GM03348 (cell line): Measurements from ENCODE around the gene NKD2.
"Not testable (repeated sequence)": the region's sequence is repeated elsewhere in the genome, so short reads cannot be mapped to it uniquely, and the experiment has no call there.

Source experiments
- DNase-seq: peaks from one replicate; pipeline ENCODE4 v3.0.0; 2012; ENCODE audit warnings: low spot score

NKD2 gene

GRCh38 chr5:1008451-1009358 is at the start of gene NKD2:
Gene NKD2 (plus strand): TSS chr5:1008802. CDS start chr5:1009058, 256 bp downstream.
- DNase-seq: peak; percentile 87

GRCh38 chr5:959581-960531 is 48.7 kb upstream of the NKD2 start:
- DNase-seq: no peak

GRCh38 chr5:960551-960950 is 48.1 kb upstream of the NKD2 start:
- DNase-seq: no peak

- no peak for DNase-seq
Observed at GRCh38 chr5:961002-961710, 47.4 kb upstream of the NKD2 start.

- no peak for DNase-seq
Observed at GRCh38 chr5:961711-962240, 46.8 kb upstream of the NKD2 start.

- DNase-seq: no peak
Observed at GRCh38 chr5:962386-962785, 46.2 kb upstream of the NKD2 start.

- no peak for DNase-seq
Observed at GRCh38 chr5:962801-963200, 45.8 kb upstream of the NKD2 start.

- DNase-seq: no peak
Observed at GRCh38 chr5:963310-963672, 45.3 kb upstream of the NKD2 start.

- DNase-seq: peak; percentile 71
Observed at GRCh38 chr5:963673-964531, 44.7 kb upstream of the NKD2 start.

- DNase-seq: peak; percentile 5
Observed at GRCh38 chr5:964821-965220, 43.8 kb upstream of the NKD2 start.

GRCh38 chr5:965604-966344 is 42.8 kb upstream of the NKD2 start:
- no peak for DNase-seq

DNA sequence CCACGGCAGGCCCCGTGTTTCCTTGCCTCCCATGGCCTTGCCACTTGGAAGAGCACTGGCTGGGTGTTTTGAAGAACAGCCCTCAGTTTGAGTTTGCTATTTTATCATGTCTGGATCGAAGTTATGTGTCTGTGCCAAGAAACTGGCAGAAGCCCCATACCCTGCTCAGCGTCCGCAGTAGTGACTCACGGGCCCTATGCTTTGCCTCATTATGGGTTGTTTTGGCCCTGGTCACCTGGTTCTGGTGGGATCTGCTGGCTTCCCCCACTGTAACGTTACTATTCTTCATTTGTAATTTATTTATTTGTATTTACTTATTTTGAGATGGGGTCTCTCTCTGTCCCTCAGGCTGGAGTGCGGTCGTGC is 42.3 kb upstream of the NKD2 start:
- no peak for DNase-seq

DNA sequence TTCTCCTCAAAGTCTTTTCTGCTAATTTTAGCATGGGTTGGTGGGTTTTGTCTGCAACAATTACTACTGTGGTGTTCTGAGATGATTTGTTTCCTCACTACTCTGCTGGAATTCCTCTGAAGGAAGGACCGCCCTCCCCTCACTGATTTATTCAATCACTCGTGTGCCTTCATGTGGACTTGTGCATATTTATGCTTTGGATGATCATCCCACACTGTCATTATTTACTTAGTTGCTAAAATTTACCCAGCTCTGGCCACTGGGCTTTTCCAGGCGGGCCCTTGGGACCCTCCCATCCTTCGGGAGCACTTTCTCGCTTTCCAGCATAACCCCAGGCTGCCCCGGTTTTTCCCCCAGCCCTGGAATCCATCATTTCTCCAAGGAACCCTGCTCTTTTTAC is 41.7 kb upstream of the NKD2 start:
- DNase-seq: no peak

GRCh38 chr5:968881-969280 is 39.7 kb upstream of the NKD2 start:
- no peak for DNase-seq

GRCh38 chr5:969408-969839 is 39.2 kb upstream of the NKD2 start:
- DNase-seq: peak; percentile 80

DNA sequence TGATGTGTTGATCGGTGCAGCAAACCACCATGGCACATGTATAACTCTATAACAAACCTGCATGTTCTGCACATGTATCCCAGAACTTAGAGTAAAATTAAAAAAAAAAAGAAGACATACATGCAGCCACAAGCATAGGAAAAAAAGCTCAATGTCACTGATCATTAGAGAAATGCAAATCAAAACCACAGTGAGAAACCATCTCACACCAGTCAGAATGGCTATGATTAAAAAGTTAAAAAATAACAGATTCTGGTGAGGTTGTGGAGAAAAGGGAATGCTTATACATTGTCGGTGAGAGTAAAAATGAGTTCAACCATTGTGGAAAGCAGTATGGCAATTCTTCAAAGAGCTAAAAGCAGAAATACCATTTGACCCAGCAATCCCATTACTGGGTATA is 36.0 kb upstream of the NKD2 start:
- not testable (repeated sequence) for DNase-seq

DNA sequence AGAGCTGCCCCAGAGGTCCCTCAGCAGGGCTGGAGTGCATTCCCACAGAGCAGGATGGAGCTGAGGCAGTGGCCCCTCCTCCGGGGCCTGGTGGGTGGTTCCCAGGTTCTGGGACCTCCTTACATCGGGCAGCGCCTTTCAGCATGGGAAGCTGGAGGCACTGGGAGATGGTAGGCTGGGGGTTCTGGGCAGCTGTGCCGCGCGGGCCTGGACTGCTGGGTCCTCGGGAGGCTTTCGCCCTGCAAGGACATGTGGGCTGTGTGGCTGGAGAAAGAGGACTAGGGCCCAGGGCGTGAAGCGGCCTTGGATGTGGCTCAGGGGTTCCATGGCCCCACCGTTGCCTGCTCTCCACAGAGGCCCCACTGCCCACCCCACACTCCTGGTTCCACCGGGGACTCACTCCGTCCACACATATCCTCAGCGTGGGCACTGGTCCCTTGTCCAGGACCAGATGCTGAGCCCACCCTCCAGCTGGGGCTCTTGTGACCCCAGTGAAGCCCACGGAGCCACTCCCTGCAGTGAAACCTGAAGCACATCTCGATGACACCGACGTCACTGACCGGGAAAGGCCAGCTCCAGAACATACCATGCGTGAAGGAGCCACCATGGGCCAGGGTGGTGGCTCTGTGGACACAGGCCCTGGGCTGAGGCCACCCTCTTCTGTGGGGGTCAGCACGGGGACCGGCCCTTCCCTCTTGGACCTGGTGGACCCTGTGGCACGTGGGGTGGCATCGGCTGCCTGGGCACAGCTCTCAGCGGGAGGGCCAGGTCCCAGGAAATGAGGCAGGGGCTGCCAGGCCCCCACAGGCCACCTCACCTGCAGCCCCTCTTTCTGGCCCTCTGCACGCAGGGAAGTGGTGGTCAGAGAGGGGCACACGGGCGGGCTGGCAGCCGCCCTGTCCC is 31.5 kb upstream of the NKD2 start:
- no peak for DNase-seq

DNA sequence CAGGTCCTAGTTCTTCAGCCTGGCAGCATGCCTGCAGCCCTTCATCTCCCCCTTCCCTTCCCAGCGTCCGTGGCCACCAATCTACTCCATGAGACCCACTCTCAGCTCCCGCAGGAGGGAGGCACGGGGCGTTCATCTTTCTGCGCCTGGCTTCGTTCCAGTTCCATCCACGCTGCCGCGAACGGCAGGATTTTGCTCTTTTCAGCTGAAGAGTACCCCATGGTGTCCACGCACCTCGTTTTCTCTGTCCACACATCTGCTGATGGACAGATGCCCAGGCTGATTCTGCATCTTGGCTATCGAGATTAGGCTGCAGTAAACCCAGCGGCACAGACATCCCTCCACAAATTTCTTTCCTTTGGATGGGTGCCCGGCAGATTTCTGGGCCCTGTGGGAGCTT is 30.5 kb upstream of the NKD2 start:
- DNase-seq: no peak

- no peak for DNase-seq
Observed at GRCh38 chr5:978693-979092, 29.9 kb upstream of the NKD2 start.
